SH-SY5Y (cell line): Measurements from ENCODE around the gene BAD.

Experiments used
- GATA2 ChIP-seq: IDR thresholded peaks from 2 replicates; pipeline ENCODE4 v1.6.1; 2011; ENCODE audit warnings: mild to moderate bottlenecking, low read depth, low read length
- GATA3 ChIP-seq: IDR thresholded peaks from 2 replicates; pipeline ENCODE4 v1.6.1; 2011; ENCODE audit warnings: low read depth, mild to moderate bottlenecking, low read length, moderate library complexity

The BAD gene

GRCh38 chr11:64232182-64232966 lies 52.1 kb downstream of the BAD start:
- TF ChIP-seq GATA2: no peak
- no peak for TF ChIP-seq GATA3

- TF ChIP-seq GATA3 (no peak), GATA2 (no peak)
These were observed 52.9 kb downstream of the BAD start for GRCh38 chr11:64231546-64231945.

GRCh38 chr11:64230985-64231365 lies 53.5 kb downstream of the BAD start:
- TF ChIP-seq GATA3: no peak

GRCh38 chr11:64230171-64230984 lies 54.1 kb downstream of the BAD start, which contains the start of gene DNAJC4:
Gene DNAJC4, plus strand, starts transcription at chr11:64230548. Its CDS starts 307 bp downstream, at chr11:64230855.
- TF ChIP-seq GATA3: no peak
- TF ChIP-seq GATA2: no peak

GRCh38 chr11:64229744-64230170 lies 54.7 kb downstream of the BAD start:
- TF ChIP-seq GATA3 (no peak), GATA2 (no peak)

- TF ChIP-seq GATA3: no peak
- no peak for TF ChIP-seq GATA2
These were observed 55.2 kb downstream of the BAD start for GRCh38 chr11:64229090-64229743.

- TF ChIP-seq GATA2 (no peak), GATA3 (no peak)
These were observed 57.0 kb downstream of the BAD start for GRCh38 chr11:64227405-64227956.

- no peak for TF ChIP-seq GATA3
- TF ChIP-seq GATA2: no peak
These were observed 57.9 kb downstream of the BAD start for GRCh38 chr11:64226507-64227051.

- no peak for TF ChIP-seq GATA2
- no peak for TF ChIP-seq GATA3
These were observed 58.6 kb downstream of the BAD start, which contains the start of the genes NUDT22 and TRPT1 for GRCh38 chr11:64225608-64226506. Gene NUDT22, plus strand, starts transcription at chr11:64226274. Its CDS starts 379 bp downstream, at chr11:64226653. Gene TRPT1, minus strand, starts transcription at chr11:64226186. Its CDS starts 326 bp downstream, at chr11:64225860.

- TF ChIP-seq GATA2: no peak
- no peak for TF ChIP-seq GATA3
These were observed 59.4 kb downstream of the BAD start for GRCh38 chr11:64224891-64225607.

GRCh38 chr11:64224151-64224890 lies 60.1 kb downstream of the BAD start:
- TF ChIP-seq GATA2 (no peak), GATA3 (no peak)
